Loucy (cell line): ENCODE data around the gene IAH1.

Experiments
- H2AFZ ChIP-seq: fragments of 200-600 bp; sonication (generic); 2 replicates; pipeline ENCODE4 v1.6.0; 2016; ENCODE audit warnings: antibody characterized with exemption, mild to moderate bottlenecking, low read length, moderate library complexity
- H3F3A ChIP-seq: fragments of 200-600 bp; 2 replicates; pipeline ENCODE4 v1.6.0; 2016; ENCODE audit warnings: antibody characterized with exemption, low read depth, mild to moderate bottlenecking
- H3K27me3 ChIP-seq: fragments of 200-600 bp; sonication (generic); 2 replicates; pipeline ENCODE4 v1.6.1; 2014; ENCODE audit warnings: low read length, mild to moderate bottlenecking; ENCODE audit not compliant: insufficient read depth, poor library complexity, severe bottlenecking
- H3K36me3 ChIP-seq: fragments of 200-600 bp; sonication (generic); 2 replicates; pipeline ENCODE4 v1.6.1; 2016; ENCODE audit warnings: low read length; ENCODE audit not compliant: insufficient read depth
- H3K4me1 ChIP-seq: fragments of 200-600 bp; sonication (generic); 2 replicates; pipeline ENCODE4 v1.5.1; 2014; ENCODE audit warnings: low read length, mild to moderate bottlenecking; ENCODE audit not compliant: insufficient read depth, poor library complexity, severe bottlenecking
- H3K4me2 ChIP-seq: fragments of 200-600 bp; sonication (generic); 2 replicates; pipeline ENCODE4 v1.6.0; 2014; ENCODE audit warnings: antibody characterized with exemption, low read length, low read depth, mild to moderate bottlenecking; ENCODE audit not compliant: poor library complexity, severe bottlenecking
- H3K4me3 ChIP-seq: fragments of 200-600 bp; sonication (generic); 2 replicates; pipeline ENCODE4 v1.5.1; 2014; ENCODE audit warnings: low read length, mild to moderate bottlenecking, mixed read lengths; ENCODE audit not compliant: poor library complexity, severe bottlenecking
- H3K79me2 ChIP-seq: fragments of 200-600 bp; sonication (generic); 2 replicates; pipeline ENCODE4 v1.6.1; 2014; ENCODE audit warnings: low read length; ENCODE audit not compliant: insufficient read depth
- H3K9ac ChIP-seq: fragments of 200-600 bp; sonication (generic); 2 replicates; pipeline ENCODE4 v1.6.0; 2014; ENCODE audit warnings: mild to moderate bottlenecking, low read depth, low read length, moderate library complexity; ENCODE audit not compliant: poor library complexity, severe bottlenecking
- H3K9me2 ChIP-seq: fragments of 200-600 bp; sonication (generic); replicated peaks from 2 replicates; pipeline ENCODE4 v1.6.1; 2016; ENCODE audit warnings: low read depth, low read length, mixed read lengths
- H3K9me3 ChIP-seq: fragments of 200-600 bp; sonication (generic); 2 replicates; pipeline ENCODE4 v1.6.1; 2014; ENCODE audit warnings: mild to moderate bottlenecking, antibody characterized with exemption, low read length, low read depth; ENCODE audit not compliant: insufficient read depth
- H4K20me1 ChIP-seq: fragments of 200-600 bp; sonication (generic); 2 replicates; pipeline ENCODE4 v1.6.0; 2014; ENCODE audit warnings: antibody characterized with exemption, low read length, mild to moderate bottlenecking; ENCODE audit not compliant: insufficient read depth, poor library complexity, severe bottlenecking
- CTCF ChIP-seq: fragments of 200-600 bp; sonication (generic); conservative IDR thresholded peaks from 2 replicates; pipeline ENCODE4 v1.5.1; 2014; ENCODE audit warnings: mild to moderate bottlenecking, antibody characterized with exemption, low read length
- EZH2phosphoT487 ChIP-seq: fragments of 200-600 bp; IDR thresholded peaks from 2 replicates; pipeline ENCODE4 v1.6.1; 2018; ENCODE audit warnings: antibody characterized with exemption, mild to moderate bottlenecking, moderate library complexity, borderline replicate concordance

The IAH1 gene

GRCh38 chr2:9527995-9528787 is 53.8 kb downstream of the IAH1 start:
- TF ChIP-seq CTCF (no peak), EZH2phosphoT487 (no peak)
- H3F3A ChIP-seq, result no peaks in the 10 kb centered on the region

GRCh38 chr2:9532421-9532820 is 58.1 kb downstream of the IAH1 start:
- no peak overlapping the region for H3K4me3 ChIP-seq
- H3K9me2 ChIP-seq, result no peaks in the 10 kb centered on the region
- no peaks in the 10 kb centered on the region for H3K4me1 ChIP-seq
- H3K79me2 ChIP-seq, result peaks cover 17% of the 10 kb centered on the region
- TF ChIP-seq EZH2phosphoT487 (no peak), CTCF (no peak)
- H2AFZ ChIP-seq, result no peak overlapping the region
- peaks cover 70% of the 10 kb centered on the region for H3K36me3 ChIP-seq
- no peaks in the 10 kb centered on the region for H4K20me1 ChIP-seq
- no peaks in the 10 kb centered on the region for H3K9me3 ChIP-seq
- no peak overlapping the region for H3K4me2 ChIP-seq
- no peak overlapping the region for H3K9ac ChIP-seq
- no peaks in the 10 kb centered on the region for H3K27me3 ChIP-seq
- no peaks in the 10 kb centered on the region for H3F3A ChIP-seq

More at GRCh38 chr2:9527995-9528787, 53.8 kb downstream of the IAH1 start:
- Histone ChIP-seq H3K9me3 (no peaks in the 10 kb centered on the region), H3K4me3 (no peak overlapping the region), H4K20me1 (no peaks in the 10 kb centered on the region), H3K4me2 (no peak overlapping the region), H3K79me2 (no peaks in the 10 kb centered on the region), H3K9me2 (no peaks in the 10 kb centered on the region), H2AFZ (no peak overlapping the region), H3K36me3 (peaks cover 80% of the 10 kb centered on the region; the same call in 1 of the 2 replicates), H3K27me3 (no peaks in the 10 kb centered on the region), H3K9ac (no peak overlapping the region), H3K4me1 (no peaks in the 10 kb centered on the region)

GRCh38 chr2:9533663-9534062 is 59.3 kb downstream of the IAH1 start:
- H3K4me2 ChIP-seq, result no peak overlapping the region
- H3K4me1 ChIP-seq, result peaks cover 8% of the 10 kb centered on the region
- no peak overlapping the region for H2AFZ ChIP-seq
- H3K27me3 ChIP-seq, result no peaks in the 10 kb centered on the region
- H3K4me3 ChIP-seq, result no peak overlapping the region
- H3F3A ChIP-seq, result no peaks in the 10 kb centered on the region
- no peaks in the 10 kb centered on the region for H3K9me3 ChIP-seq
- H3K79me2 ChIP-seq, result peaks cover 18% of the 10 kb centered on the region
- H3K9ac ChIP-seq, result no peak overlapping the region
- H3K36me3 ChIP-seq, result peaks cover 58% of the 10 kb centered on the region
- H3K9me2 ChIP-seq, result no peaks in the 10 kb centered on the region
- TF ChIP-seq CTCF, result no peak
- no peak for TF ChIP-seq EZH2phosphoT487
- H4K20me1 ChIP-seq, result peaks cover 3% of the 10 kb centered on the region
